Neuron (in vitro differentiated cells): ENCODE results near the gene TAS2R39.

Source experiments
- H2AFZ ChIP-seq: one replicate; pipeline ENCODE4 v1.6.1; 2013; ENCODE audit warnings: low read depth, mild to moderate bottlenecking, inconsistent platforms, low read length, moderate library complexity
- H3K27me3 ChIP-seq: one replicate; pipeline ENCODE4 v1.6.1; 2013; ENCODE audit warnings: low read length; ENCODE audit not compliant: insufficient read depth
- H3K36me3 ChIP-seq: one replicate; pipeline ENCODE4 v1.6.1; 2013; ENCODE audit warnings: low read length; ENCODE audit not compliant: insufficient read depth
- H3K4me1 ChIP-seq: one replicate; pipeline ENCODE4 v1.6.1; 2013; ENCODE audit warnings: low read length; ENCODE audit not compliant: insufficient read depth
- H3K4me3 ChIP-seq: 2 replicates; pipeline ENCODE4 v1.5.1; 2013; ENCODE audit warnings: mild to moderate bottlenecking, low read length, moderate library complexity
- H3K9me3 ChIP-seq: one replicate; pipeline ENCODE4 v1.6.1; 2013; ENCODE audit warnings: low read length

Gene TAS2R39

GRCh38 chr7:143222782-143223181, 39.6 kb downstream of the TAS2R39 start:
- H3K4me3 ChIP-seq = no peak overlapping the region
- no peaks in the 10 kb centered on the region for H3K9me3 ChIP-seq
- no peaks in the 10 kb centered on the region for H3K4me1 ChIP-seq
- peaks cover 8% of the 10 kb centered on the region for H3K27me3 ChIP-seq
- no peaks in the 10 kb centered on the region for H3K36me3 ChIP-seq
- no peak overlapping the region for H2AFZ ChIP-seq

DNA sequence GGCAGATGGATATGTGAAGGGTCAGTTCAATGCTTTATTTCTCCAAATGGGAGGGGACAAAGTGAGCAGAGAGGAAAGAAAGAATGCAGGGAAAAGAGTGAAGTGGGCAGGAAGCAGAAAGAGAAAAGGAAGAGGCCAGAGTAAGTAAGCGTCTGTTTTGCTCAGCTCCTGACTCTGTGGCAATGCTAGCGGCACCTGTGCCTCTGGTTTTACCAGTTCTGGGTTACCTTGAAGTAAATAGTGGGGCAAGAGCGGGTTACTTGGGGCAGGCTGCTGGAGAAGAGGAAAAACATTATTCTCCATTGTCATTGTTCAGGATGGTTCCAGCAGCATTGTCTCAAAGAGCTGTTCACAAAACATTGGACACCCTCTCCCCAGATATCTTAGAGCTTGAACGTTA, 40.6 kb downstream of the TAS2R39 start:
- H2AFZ ChIP-seq = no peak overlapping the region
- H3K4me3 ChIP-seq = no peak overlapping the region
- no peaks in the 10 kb centered on the region for H3K36me3 ChIP-seq
- H3K9me3 ChIP-seq = no peaks in the 10 kb centered on the region
- H3K27me3 ChIP-seq = peaks cover 9% of the 10 kb centered on the region
- no peaks in the 10 kb centered on the region for H3K4me1 ChIP-seq

DNA sequence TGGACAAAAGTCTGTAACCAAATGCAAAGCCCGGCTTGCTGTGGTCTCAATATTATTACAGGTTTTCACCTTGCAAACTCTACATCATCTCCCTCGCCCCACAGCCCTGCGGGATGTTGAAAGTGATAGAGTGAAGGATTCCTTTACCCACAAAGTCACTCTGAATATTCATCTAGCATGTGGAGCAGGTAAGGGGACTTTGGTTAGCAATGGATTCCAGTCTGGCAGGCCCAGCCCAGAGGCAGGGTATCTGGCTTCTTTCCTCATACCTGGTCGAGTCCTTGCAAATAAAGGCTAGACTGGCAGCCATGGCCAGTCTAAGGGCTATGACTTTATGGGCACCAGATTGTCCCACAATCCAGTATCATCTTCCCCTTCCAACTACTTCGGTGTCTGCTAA, 41.8 kb downstream of the TAS2R39 start:
- Histone ChIP-seq H2AFZ (no peak overlapping the region), H3K4me1 (no peaks in the 10 kb centered on the region), H3K9me3 (no peaks in the 10 kb centered on the region), H3K4me3 (no peak overlapping the region), H3K36me3 (no peaks in the 10 kb centered on the region), H3K27me3 (peaks cover 9% of the 10 kb centered on the region)

DNA sequence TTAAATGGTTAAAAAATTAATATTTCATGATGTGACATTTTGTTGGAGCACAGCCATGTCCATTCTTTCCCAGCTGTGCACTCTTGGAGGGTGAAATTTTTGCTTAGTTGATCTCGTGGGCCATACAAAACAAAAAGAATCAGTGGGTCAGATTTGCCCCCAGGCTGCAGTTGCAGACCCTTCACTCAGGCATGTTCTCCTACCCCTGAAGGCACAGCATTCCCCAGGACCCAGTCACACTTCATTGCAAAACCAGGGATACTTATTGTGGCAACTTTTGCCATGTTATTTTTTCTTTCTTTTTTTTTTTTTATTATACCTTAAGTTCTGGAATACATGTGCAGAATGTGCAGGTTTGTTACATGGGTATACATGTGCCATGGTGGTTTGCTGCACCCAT, 44.6 kb downstream of the TAS2R39 start:
- H3K4me3 ChIP-seq = no peak overlapping the region
- no peak overlapping the region for H2AFZ ChIP-seq
- H3K36me3 ChIP-seq = no peaks in the 10 kb centered on the region
- H3K9me3 ChIP-seq = no peaks in the 10 kb centered on the region
- H3K27me3 ChIP-seq = peaks cover 7% of the 10 kb centered on the region
- no peaks in the 10 kb centered on the region for H3K4me1 ChIP-seq

DNA sequence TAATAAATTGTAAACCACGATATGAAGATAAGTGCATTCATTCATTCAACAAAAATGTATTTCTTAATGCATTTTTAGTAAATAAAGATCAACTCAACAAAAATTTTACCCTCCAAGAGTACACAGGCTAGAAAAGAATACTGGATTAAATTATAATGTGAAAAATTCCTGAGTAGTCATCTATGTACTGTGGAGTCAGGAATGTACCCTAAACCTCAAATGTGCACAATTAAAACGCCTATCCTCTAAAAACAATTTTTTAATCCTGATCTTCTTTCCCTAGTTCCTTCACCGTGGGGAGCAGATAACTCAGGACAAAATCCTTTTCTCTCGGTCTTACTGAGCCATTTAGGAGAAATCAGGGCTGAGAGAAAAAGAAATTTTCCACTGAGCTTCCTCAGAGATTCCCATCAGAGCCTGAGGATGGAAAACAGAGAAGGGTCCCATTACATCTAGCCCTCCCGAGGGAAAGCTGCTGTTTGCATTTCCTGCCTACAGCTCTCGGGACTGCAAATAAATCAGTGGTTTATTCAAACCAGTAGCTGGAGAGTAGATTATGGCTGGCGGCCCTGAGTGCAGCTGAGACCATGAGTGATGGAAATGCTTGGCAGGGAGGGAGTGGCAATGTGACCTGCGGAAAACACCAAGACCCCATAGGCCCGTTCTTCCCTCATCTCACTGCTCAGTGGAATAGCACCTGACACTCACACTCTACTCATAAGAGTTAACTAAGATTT, 46.0 kb downstream of the TAS2R39 start:
- no peaks in the 10 kb centered on the region for H3K4me1 ChIP-seq
- H3K9me3 ChIP-seq = no peaks in the 10 kb centered on the region
- H3K27me3 ChIP-seq = peaks cover 2% of the 10 kb centered on the region
- no peak overlapping the region for H2AFZ ChIP-seq
- no peak overlapping the region for H3K4me3 ChIP-seq
- no peaks in the 10 kb centered on the region for H3K36me3 ChIP-seq

DNA sequence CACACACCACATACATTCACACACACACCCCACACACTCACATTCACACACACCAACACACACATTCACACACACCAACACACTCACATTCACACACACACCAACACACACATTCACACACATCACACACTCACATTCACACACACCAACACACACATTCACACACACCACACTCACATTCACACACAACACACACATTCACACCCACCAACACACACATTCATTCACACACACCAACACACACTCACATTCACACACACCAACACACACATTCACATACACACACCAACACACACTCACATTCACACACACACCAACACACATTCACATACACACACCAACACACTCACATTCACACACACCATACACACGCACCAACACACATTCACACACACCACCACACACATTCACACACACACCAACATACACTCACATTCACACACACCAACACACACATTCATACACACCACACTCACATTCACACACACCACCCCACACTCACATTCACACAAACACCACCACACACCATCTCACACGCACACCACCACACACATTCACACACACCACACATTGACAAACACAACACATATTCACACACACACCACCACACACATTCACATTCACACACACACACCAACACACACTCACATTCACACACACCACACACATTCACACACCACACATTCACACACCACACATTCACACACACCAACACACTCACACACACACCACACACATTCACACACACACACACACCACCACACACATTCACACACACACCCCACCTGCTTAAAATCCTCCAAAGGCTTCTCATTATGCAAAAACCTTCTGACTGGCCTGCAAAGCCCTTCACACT, 47.6 kb downstream of the TAS2R39 start:
- Histone ChIP-seq H3K4me3 (no peak overlapping the region), H3K4me1 (no peaks in the 10 kb centered on the region), H2AFZ (no peak overlapping the region), H3K36me3 (no peaks in the 10 kb centered on the region), H3K9me3 (no peaks in the 10 kb centered on the region), H3K27me3 (peaks cover 2% of the 10 kb centered on the region)
